HUES6 (cell line): Measurements from ENCODE around the gene WSCD2.

ENCODE experiments used
- H3K27ac ChIP-seq: 2 replicates; pipeline ENCODE4 v1.7.0; 2013; ENCODE audit warnings: low read depth, mild to moderate bottlenecking, low read length, inconsistent platforms
- H3K27me3 ChIP-seq: 2 replicates; pipeline ENCODE4 v1.6.1; 2013; ENCODE audit warnings: low read length; ENCODE audit not compliant: control insufficient read depth, insufficient read depth
- H3K36me3 ChIP-seq: 2 replicates; pipeline ENCODE4 v1.6.1; 2013; ENCODE audit warnings: low read length; ENCODE audit not compliant: control insufficient read depth, insufficient read depth
- H3K4me1 ChIP-seq: 2 replicates; pipeline ENCODE4 v1.6.1; 2013; ENCODE audit warnings: low read length; ENCODE audit not compliant: control insufficient read depth, insufficient read depth
- H3K4me3 ChIP-seq: 2 replicates; pipeline ENCODE4 v1.5.1; 2013; ENCODE audit warnings: low read depth, low read length
- H3K9ac ChIP-seq: one replicate; pipeline ENCODE4 v1.6.1; 2013; ENCODE audit warnings: mild to moderate bottlenecking, low read length
- H3K9me3 ChIP-seq: 2 replicates; pipeline ENCODE4 v1.6.1; 2013; ENCODE audit warnings: low read depth, low read length; ENCODE audit not compliant: control insufficient read depth, insufficient read depth

The WSCD2 gene

DNA sequence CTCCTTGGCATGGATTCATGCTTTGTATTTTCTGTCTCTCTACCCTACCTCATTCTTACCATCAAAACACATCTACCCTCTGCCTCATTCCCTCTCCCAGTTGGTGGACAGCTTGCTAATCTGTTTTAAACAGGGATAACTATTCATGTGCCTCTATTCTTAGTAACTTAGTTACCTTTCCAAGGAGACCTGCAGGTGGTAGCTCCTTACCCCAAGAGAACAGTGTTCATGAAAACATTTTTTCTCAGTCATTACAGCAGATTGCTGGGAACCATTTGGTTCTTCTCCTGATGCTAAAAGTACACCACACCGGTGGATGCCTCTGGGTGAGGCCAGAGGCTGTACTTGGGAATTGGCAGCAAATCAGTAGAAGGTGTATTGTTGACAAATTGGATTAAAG lies 137.0 kb downstream of the WSCD2 start:
- Histone ChIP-seq H3K9me3 (peaks cover 13% of the 10 kb centered on the region; the same call in 1 of the 2 replicates), H3K27ac (no peak overlapping the region), H3K27me3 (no peaks in the 10 kb centered on the region), H3K4me1 (0 out of 2 replicates have a peak, but pooled peaks cover 4% of the 10 kb centered on the region), H3K4me3 (no peak overlapping the region), H3K36me3 (no peaks in the 10 kb centered on the region), H3K9ac (no peak overlapping the region)

DNA sequence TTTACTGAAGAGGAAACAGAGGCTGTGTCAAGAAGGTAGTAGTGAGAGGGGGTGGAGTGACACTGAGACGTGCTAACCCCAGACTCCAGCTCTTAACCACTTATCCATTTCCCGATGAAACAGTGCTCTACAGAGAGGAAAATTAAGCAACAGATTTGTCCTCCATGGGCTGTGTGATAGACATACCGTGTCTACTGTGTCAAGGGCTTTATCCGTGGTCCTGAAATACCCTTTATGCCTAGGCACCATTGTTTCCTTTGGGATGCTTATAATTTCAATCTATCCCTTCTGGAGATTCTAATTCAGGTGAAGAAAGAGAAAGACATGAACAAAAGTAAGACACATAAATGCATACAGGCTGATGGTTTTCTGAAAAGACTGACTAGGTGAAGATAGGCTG lies 138.4 kb downstream of the WSCD2 start:
- Histone ChIP-seq H3K36me3 (no peaks in the 10 kb centered on the region), H3K27ac (no peak overlapping the region), H3K4me3 (no peak overlapping the region), H3K9me3 (peaks cover 5% of the 10 kb centered on the region; the same call in 1 of the 2 replicates), H3K27me3 (no peaks in the 10 kb centered on the region), H3K9ac (no peak overlapping the region), H3K4me1 (0 out of 2 replicates have a peak, but pooled peaks cover 4% of the 10 kb centered on the region)

DNA sequence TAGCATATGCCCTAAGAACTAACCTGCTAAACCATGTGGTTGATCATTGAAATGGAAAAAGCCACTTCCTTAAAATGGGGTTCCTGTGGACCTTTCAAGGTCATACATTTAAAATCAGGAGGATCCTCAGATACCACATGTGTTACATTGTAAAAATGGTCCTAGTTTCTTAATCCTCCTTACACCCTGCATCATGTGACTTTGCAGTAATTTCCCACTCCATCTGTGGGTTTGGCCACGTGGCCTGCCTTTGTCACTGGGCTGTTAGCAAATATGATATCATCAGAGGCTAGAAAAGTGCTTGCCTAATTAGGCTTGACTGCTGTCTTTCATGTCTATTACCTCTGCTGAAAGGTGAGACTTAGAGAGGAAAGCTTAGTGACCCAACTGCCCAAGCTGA lies 139.3 kb downstream of the WSCD2 start:
- Histone ChIP-seq H3K27ac (no peak overlapping the region), H3K27me3 (no peaks in the 10 kb centered on the region), H3K4me3 (no peak overlapping the region), H3K9ac (no peak overlapping the region), H3K36me3 (no peaks in the 10 kb centered on the region), H3K4me1 (0 out of 2 replicates have a peak, but pooled peaks cover 4% of the 10 kb centered on the region), H3K9me3 (peaks cover 5% of the 10 kb centered on the region; the same call in 1 of the 2 replicates)

DNA sequence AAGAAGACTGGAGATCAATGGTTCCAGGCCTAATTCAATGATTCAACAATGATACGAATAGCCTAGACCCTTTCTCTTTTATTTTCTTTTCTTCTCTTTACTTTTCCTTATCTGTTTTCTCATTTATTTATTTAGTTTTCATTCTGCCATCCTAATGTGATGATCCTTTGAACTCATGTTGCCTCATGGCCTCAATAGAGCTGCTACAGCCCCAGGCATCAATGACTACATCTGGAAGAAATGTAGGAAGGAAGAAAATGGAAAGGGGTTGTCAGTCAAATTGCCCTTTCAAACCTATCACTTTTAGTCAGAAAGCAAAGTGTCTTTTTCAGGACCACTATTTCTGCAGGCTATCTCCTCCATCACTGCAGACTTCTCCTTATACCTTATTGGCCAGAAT lies 140.1 kb downstream of the WSCD2 start:
- H3K9me3 ChIP-seq = peaks cover 5% of the 10 kb centered on the region; the same call in 1 of the 2 replicates
- H3K4me1 ChIP-seq = 0 out of 2 replicates have a peak, but pooled peaks cover 4% of the 10 kb centered on the region
- H3K27me3 ChIP-seq = no peaks in the 10 kb centered on the region
- H3K4me3 ChIP-seq = no peak overlapping the region
- H3K9ac ChIP-seq = no peak overlapping the region
- H3K36me3 ChIP-seq = no peaks in the 10 kb centered on the region
- no peak overlapping the region for H3K27ac ChIP-seq

DNA sequence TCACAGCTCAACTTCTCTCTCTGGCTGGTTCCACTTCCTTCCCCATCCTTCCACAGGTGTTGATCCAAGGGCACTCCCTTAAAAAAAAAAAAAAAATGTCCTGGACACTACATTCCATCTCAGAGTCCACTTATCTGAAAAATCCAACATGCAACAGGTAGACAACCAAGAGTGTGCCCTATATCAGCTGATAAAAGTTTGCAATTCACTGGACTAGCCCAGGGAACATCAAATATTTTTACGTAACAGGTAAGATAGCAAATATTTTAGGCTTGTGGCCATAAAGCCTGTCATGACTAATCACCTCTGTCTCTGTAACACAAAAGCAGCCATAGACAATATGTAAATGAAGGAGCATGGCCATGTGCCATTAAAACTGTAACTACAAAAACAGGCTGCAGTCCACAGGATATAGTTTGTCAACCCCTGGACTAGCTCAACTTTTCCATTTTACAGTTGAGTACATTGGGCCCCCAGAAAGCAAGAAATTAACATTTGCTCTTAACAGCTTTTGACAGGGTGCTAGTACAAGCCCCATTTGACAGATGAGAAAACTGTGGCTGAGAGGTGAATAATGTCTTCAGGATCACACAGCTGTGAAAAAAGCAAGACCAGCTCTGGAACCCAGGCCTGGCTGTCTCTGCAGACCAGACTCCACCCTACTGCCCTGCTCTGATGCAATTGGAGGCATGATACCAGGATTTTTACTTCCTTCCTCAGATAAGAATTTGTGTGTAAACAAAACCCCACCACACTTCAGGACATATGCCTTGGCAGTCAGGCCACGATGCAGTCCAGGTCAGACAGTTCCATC lies 141.2 kb downstream of the WSCD2 start:
- Histone ChIP-seq H3K27ac (no peak overlapping the region), H3K9me3 (peaks cover 5% of the 10 kb centered on the region; the same call in 1 of the 2 replicates), H3K4me1 (0 out of 2 replicates have a peak, but pooled peaks cover 4% of the 10 kb centered on the region), H3K36me3 (no peaks in the 10 kb centered on the region), H3K9ac (no peak overlapping the region), H3K27me3 (no peaks in the 10 kb centered on the region), H3K4me3 (no peak overlapping the region)

DNA sequence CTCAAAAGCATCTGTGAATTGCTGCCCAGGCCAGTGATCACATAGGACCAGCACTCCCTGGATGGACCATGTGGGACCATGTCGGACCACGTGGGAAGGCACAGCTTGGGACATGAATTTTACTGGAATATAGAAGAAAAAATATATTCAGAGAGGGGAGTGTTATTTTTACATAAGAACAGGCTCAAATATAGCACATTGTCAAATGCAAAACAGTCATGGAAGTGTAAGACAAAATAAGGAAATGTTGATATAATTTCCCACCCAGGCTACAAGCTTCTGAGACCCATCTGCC lies 141.7 kb downstream of the WSCD2 start:
- Histone ChIP-seq H3K27ac (no peak overlapping the region), H3K4me1 (0 out of 2 replicates have a peak, but pooled peaks cover 4% of the 10 kb centered on the region), H3K9ac (no peak overlapping the region), H3K36me3 (no peaks in the 10 kb centered on the region), H3K9me3 (peaks cover 5% of the 10 kb centered on the region; the same call in 1 of the 2 replicates), H3K27me3 (no peaks in the 10 kb centered on the region), H3K4me3 (no peak overlapping the region)

DNA sequence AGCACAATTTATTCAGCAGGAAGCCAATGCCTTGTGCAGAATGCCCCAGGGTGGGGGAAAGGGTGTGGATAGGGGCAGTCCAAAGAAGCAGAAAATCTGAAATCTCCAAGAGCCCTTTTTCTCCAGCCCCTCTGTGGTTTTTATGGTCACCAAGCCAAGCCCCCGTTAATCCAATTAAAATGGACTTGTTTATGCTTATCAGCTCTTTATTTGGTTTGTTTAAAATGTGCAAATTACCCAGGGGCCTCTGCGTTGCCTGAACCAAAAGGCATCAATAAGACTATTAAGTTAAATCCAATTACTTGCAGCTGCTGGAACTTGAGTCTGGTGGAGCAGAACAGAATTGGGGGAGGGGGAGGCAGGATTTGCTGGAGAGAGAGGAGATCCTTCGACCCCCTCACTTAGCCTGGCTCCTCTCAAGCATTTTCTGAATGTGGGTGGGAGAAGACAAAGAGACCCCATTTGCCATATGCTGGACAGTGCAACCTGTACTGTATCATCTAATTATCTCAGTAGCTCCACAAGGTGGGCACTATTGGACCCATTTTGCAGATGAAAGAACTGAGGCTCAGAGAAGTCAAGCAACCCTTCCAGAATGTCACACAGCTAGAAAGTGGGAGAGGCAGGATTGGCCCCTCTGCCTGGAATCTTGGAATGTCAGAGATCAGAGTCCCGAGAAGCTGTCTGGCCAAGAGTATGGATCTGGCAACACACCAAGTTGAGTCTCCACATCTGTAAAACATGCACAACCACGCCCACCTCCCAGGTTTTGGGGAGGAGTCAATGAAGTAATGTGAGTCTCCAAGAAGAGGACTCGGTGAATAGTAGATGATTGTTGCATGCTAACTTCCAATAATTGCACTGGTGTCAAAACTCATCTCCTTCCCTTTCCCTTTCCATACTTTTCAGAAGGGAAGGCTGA lies 143.1 kb downstream of the WSCD2 start:
- H3K4me1 ChIP-seq = 0 out of 2 replicates have a peak, but pooled peaks cover 4% of the 10 kb centered on the region
- H3K4me3 ChIP-seq = no peak overlapping the region
- H3K27ac ChIP-seq = no peak overlapping the region
- no peaks in the 10 kb centered on the region for H3K27me3 ChIP-seq
- H3K9ac ChIP-seq = no peak overlapping the region
- no peaks in the 10 kb centered on the region for H3K36me3 ChIP-seq
- peaks cover 2% of the 10 kb centered on the region; the same call in 1 of the 2 replicates for H3K9me3 ChIP-seq

DNA sequence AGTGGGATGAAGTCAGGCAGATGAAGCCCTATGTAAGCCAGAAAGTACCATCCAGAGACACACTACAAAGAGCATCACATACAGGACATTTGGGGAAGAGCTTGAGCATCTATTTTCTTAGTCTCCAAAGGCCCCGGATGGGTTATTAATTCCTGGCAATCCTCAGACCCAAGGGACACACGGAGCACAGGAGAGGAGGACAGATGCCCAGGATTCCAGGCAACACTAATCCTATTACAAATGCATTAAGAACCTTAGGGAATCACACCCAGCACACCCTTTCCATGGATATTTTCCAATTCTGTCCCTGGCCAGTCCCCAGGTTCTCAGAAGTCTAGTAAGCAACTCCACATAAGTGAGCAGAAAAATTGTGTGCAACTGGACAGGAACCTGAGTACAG lies 144.1 kb downstream of the WSCD2 start:
- no peak overlapping the region for H3K4me3 ChIP-seq
- no peaks in the 10 kb centered on the region for H3K9me3 ChIP-seq
- 0 out of 2 replicates have a peak, but pooled peaks cover 4% of the 10 kb centered on the region for H3K4me1 ChIP-seq
- no peak overlapping the region for H3K9ac ChIP-seq
- no peaks in the 10 kb centered on the region for H3K36me3 ChIP-seq
- H3K27me3 ChIP-seq = no peaks in the 10 kb centered on the region
- H3K27ac ChIP-seq = no peak overlapping the region

DNA sequence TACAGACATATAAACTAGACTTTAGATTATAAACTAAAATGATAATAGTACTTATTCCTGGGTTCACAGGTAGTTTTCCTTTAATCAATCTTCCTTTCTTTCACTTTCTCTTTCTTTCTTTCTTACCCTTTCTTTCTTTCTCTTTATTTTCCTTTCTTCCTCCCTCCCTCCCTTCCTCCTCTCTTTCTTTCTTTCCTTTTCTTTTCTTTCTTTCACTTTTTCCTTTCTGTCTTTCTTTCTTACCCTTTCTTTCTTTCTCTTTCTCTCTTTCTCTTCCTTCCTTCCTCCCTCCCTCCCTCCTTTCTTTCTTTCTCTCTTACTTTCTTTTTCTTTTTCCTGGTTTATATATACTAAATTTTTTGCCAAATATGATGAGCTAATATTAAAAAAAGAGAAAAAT lies 148.5 kb downstream of the WSCD2 start:
- Histone ChIP-seq H3K27me3 (no peaks in the 10 kb centered on the region), H3K9ac (no peak overlapping the region), H3K9me3 (no peaks in the 10 kb centered on the region), H3K27ac (no peak overlapping the region), H3K36me3 (no peaks in the 10 kb centered on the region), H3K4me3 (no peak overlapping the region), H3K4me1 (no peaks in the 10 kb centered on the region)

DNA sequence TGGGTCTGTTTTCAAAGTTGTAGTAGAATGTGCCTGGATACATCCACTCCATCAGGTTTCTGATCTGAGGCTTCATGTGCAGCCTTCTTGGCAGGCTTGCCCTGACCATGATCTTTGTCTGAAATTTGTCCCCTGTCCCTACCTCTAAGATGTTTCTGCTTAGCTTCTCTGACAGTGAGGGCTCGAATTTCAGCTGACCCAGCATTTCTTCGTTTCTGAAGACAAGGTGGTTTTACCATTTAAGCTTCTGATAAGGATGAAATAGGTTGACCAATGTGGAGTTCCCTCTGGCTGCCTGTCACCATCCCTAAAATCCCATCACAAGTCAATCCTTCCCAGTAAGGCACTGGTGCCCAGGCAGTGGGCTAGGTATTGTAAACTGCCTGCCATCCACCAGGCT lies 153.1 kb downstream of the WSCD2 start:
- Histone ChIP-seq H3K36me3 (no peaks in the 10 kb centered on the region), H3K4me3 (no peak overlapping the region), H3K9me3 (no peaks in the 10 kb centered on the region), H3K27me3 (no peaks in the 10 kb centered on the region), H3K9ac (no peak overlapping the region), H3K4me1 (peaks cover 21% of the 10 kb centered on the region), H3K27ac (no peak overlapping the region)

DNA sequence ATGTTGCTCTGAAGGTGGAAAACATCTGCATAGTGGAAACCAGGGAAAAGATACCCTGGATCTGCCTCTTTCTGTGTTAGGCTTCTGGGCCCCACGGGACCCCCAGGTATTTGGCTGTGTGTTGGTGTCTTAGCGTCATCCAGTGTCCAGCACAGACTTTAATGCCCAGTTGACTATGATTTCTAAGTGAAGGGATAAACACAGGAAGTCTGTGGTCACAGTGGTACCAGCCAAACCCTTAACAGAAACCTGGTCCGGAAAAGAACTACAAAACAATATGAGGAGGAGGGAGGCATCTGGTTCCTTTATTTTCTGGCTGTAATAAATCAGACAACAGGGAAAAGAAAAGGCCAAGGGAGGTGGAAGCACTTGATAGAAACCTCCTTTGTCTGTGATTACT lies 153.6 kb downstream of the WSCD2 start:
- Histone ChIP-seq H3K9ac (no peak overlapping the region), H3K27me3 (no peaks in the 10 kb centered on the region), H3K4me3 (no peak overlapping the region), H3K27ac (no peak overlapping the region), H3K4me1 (peaks cover 21% of the 10 kb centered on the region), H3K36me3 (no peaks in the 10 kb centered on the region), H3K9me3 (no peaks in the 10 kb centered on the region)
